Body of pancreas (tissue), 4 donors: ENCODE measurements around the gene DSP.

Experiments used
- POLR2A ChIP-seq, 3 donors: fragments of 450-650 bp; IDR thresholded peaks; one replicate each; pipeline ENCODE4 v1.6.1; 2016; ENCODE audit warnings: antibody characterized with exemption in 3 of 3, mild to moderate bottlenecking in 2 of 3
- TF ChIP-seq, protein P1 (sequence below), 7 experiments: fragments of 450-650 bp in 4 of 7; fragments of 200-600 bp in 3 of 7; sonication (generic) in 3 of 7; IDR thresholded peaks; one replicate each; pipeline ENCODE4 v1.5.1; 2016 to 2019; ENCODE audit warnings: antibody characterized with exemption in 7 of 7

DNA sequence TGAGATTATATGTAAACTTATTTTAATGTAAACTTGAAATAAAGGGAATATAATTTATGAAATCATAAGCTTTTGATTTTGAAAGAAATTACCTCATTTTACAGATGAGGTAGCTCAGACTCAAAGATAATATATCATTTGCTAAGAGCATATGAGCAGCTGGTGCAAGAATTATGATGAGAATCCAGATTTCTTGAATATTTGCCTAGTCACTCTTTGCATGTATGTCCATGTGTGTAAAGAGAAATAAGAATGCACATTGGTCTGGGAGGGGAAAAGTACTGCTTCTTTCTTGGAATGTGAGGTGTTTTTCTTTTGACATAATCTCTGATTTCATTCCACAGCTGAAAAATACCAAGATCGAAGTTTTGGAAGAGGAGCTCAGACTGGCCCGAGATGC lies 37.5 kb downstream of the DSP start:
- TF ChIP-seq POLR2A (IDR thresholded peaks at IDR 0.05): no peak
- TF ChIP-seq, protein P1, sequence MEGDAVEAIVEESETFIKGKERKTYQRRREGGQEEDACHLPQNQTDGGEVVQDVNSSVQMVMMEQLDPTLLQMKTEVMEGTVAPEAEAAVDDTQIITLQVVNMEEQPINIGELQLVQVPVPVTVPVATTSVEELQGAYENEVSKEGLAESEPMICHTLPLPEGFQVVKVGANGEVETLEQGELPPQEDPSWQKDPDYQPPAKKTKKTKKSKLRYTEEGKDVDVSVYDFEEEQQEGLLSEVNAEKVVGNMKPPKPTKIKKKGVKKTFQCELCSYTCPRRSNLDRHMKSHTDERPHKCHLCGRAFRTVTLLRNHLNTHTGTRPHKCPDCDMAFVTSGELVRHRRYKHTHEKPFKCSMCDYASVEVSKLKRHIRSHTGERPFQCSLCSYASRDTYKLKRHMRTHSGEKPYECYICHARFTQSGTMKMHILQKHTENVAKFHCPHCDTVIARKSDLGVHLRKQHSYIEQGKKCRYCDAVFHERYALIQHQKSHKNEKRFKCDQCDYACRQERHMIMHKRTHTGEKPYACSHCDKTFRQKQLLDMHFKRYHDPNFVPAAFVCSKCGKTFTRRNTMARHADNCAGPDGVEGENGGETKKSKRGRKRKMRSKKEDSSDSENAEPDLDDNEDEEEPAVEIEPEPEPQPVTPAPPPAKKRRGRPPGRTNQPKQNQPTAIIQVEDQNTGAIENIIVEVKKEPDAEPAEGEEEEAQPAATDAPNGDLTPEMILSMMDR (IDR thresholded peaks at IDR 0.05): no peak
